ENCODE measurements around the gene ABLIM1. TPM values are rescaled to one million over a fixed set of nuclear protein-coding genes. Genes with fewer than 3 reads are reported as not detected.

The ABLIM1 gene
- total RNA-seq, 1 donor from 2014 or later, result 47.0 TPM

- ATAC-seq (no peak), DNase-seq (ENCODE audit: low spot score) (no peak)
These were observed 183.1 kb downstream of the ABLIM1 start for GRCh38 chr10:114474989-114475388.

GRCh38 chr10:114473776-114474175 is 184.3 kb downstream of the ABLIM1 start:
- ATAC-seq (peak; percentile 82), DNase-seq (ENCODE audit: low spot score) (no peak)

- DNase-seq (ENCODE audit: low spot score) (no peak), ATAC-seq (no peak)
These were observed 185.2 kb downstream of the ABLIM1 start for GRCh38 chr10:114472877-114473253.

- DNase-seq (ENCODE audit: low spot score), result peak; percentile 67
- ATAC-seq, result peak; percentile 81
These were observed 185.9 kb downstream of the ABLIM1 start for GRCh38 chr10:114471906-114472876.

GRCh38 chr10:114470956-114471905 is 186.8 kb downstream of the ABLIM1 start:
- DNase-seq (ENCODE audit: low spot score) (peak; percentile 57), ATAC-seq (peak; percentile 86)

GRCh38 chr10:114470361-114470760 is 187.7 kb downstream of the ABLIM1 start:
- ATAC-seq (no peak), DNase-seq (ENCODE audit: low spot score) (no peak)

- DNase-seq (ENCODE audit: low spot score), result no peak
- peak; percentile 56 for ATAC-seq
These were observed 199.1 kb downstream of the ABLIM1 start for GRCh38 chr10:114458955-114459354.

- DNase-seq (ENCODE audit: low spot score) (no peak), ATAC-seq (no peak)
These were observed 199.7 kb downstream of the ABLIM1 start for GRCh38 chr10:114458216-114458920.

GRCh38 chr10:114453576-114453975 is 204.5 kb downstream of the ABLIM1 start:
- DNase-seq (ENCODE audit: low spot score) (no peak), ATAC-seq (no peak)

GRCh38 chr10:114448897-114449296 is 209.2 kb downstream of the ABLIM1 start:
- ATAC-seq, result peak; percentile 57
- DNase-seq (ENCODE audit: low spot score), result no peak

GRCh38 chr10:114445332-114445731 is 212.7 kb downstream of the ABLIM1 start:
- no peak for ATAC-seq
- no peak for DNase-seq (ENCODE audit: low spot score)

- ATAC-seq, result no peak
- DNase-seq (ENCODE audit: low spot score), result no peak
These were observed 213.3 kb downstream of the ABLIM1 start for GRCh38 chr10:114444819-114445218.

GRCh38 chr10:114442091-114442630 is 215.9 kb downstream of the ABLIM1 start:
- no peak for ATAC-seq
- no peak for DNase-seq (ENCODE audit: low spot score)

- DNase-seq (ENCODE audit: low spot score) (no peak), ATAC-seq (no peak)
These were observed 217.0 kb downstream of the ABLIM1 start for GRCh38 chr10:114441107-114441506.

GRCh38 chr10:114437473-114438292 is 220.4 kb downstream of the ABLIM1 start:
- peak; percentile 29 for ATAC-seq
- DNase-seq (ENCODE audit: low spot score), result no peak

- ATAC-seq (no peak), DNase-seq (ENCODE audit: low spot score) (no peak)
These were observed 221.1 kb downstream of the ABLIM1 start for GRCh38 chr10:114436941-114437340.

- DNase-seq (ENCODE audit: low spot score) (no peak), ATAC-seq (no peak)
These were observed 225.4 kb downstream of the ABLIM1 start for GRCh38 chr10:114432566-114433093.

GRCh38 chr10:114431414-114432135 is 226.5 kb downstream of the ABLIM1 start:
- DNase-seq (ENCODE audit: low spot score) (no peak), ATAC-seq (no peak)
